ENCODE results near the gene CROCC.

CROCC gene

DNA sequence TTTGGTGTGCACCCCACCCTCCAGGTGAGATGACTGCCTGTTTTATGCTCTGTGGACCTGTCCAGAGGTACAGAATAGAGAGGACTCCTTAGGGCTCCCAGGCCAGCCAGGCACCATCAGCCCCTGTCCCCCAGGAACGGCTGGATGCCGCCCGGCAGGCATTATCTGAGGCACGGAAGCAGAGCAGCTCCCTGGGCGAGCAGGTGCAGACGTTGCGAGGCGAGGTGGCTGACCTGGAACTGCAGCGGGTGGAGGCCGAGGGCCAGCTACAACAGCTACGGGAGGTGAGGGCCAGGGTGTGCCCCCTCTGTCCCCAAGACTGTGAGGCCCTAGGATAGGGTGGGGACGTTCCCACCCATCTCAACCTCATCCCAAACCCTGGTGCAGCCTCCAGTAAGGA is 47.9 kb downstream of the CROCC start:
- no peak for DNase-seq

DNA sequence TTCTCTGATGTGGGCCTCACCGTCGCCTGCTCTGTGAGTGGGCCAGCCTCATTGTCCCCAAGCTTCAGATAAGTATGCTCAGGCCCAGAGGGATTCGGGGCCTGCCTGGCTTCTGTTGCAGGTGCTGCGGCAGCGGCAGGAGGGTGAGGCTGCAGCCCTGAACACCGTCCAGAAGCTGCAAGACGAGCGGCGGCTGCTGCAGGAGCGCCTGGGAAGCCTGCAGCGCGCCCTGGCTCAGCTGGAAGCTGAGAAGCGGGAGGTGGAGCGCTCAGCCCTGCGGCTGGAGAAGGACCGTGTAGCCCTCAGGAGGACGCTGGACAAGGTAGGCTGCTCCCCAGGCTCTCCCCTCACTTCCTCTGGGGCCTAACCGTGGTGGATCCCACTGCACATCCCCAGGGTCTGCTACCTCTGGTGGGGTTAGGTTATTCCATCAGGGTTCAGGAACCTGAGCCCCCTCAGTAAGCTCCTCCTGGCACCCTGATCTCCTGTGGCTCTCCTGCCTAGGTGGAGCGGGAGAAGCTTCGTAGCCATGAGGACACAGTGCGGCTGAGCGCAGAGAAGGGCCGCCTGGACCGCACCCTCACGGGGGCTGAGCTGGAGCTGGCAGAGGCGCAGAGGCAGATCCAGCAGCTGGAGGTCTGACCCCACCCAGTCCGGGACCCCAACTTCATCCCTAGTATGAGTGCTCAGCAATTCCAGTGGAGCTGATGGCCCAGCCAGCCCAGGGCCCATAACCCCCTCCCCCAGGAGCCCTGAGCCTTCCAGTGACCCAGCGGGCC is 48.6 kb downstream of the CROCC start:
- DNase-seq: no peak

DNA sequence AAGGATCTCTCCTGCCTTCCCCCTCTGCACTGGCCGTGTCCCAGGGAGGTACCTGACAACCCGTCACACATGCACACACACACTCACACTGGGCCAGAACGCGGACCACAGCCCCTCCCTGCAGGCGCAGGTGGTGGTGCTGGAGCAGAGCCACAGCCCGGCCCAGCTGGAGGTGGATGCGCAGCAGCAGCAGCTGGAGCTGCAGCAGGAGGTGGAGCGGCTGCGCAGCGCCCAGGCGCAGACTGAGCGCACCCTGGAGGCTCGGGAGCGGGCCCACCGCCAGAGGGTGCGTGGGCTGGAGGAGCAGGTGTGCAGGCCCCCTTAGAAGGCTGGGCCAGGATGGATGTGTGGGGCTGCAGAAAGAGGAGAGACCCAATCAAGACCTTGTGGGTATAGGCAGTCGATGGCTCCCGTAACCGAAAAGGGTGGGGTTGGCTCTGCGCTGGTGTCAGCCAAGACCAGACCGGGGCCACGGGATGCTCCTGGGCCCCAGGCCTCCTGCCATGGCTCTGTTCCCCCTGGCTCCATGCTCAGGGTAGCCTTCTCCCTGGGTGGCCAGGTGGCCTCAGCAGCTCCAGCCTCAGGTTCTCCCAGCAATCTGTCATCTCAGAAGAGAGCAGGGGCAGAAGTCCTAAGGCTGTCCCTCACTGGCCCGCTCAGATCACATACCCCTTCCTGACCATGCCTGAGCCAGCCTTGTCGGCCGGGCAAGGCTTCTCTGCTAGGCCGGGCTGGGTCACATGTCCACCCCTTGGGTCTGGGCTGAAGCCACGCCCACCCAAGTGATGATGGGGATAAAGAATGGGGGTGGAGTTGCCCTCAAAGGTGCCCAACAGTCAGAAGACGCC is 49.8 kb downstream of the CROCC start:
- DNase-seq: no peak

DNA sequence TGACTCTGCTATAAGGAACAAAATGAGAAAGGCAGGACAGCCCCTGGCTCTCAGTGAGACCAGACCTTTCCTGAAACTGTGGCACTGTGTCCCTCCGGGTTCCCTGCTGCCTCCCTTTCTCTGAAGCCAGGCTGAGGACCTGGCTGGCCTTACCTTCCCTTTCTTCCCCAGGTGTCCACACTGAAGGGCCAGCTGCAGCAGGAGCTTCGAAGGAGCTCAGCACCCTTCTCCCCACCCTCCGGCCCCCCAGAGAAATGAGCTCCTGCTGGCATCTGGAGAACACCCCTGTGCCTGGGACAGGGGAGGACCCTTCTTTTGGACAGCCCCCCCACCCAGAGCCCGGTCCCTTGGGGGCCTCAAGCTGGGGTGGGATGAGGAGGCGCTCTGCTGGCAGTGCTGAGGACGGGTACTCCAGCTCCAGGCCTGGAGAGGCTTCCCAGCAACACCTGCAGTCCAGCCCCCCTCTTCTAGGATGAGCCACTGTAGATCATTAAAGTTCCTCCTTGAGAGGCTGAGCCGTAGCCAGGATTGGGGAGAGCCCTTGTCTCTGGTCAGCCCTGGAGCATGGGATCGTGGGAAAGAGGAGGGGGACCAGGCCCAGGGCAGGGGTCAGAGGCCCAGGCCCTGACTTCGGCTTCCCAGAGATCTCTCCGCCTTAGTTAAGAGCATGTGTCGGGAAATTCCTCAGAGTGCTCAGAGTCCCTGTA is 50.6 kb downstream of the CROCC start:
- no peak for DNase-seq

DNA sequence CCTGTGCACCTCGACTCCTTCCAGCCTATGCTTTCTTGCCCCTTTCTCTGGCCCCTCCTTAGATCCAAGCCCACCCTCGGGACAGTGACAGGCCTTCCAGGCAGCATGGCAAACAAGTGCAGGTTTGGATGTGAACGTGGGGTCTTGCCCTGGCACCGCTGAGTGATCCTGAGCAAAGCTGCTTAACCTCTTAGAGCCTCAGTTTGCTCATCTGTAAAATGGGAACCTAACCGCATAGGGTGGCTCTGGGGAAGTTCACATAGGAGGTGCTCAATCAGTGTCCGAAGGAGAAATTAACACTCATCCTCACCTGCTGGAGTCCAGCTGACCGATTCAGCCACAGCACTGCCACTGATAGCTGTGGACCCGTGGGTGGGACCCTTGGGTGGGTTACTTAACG is 51.5 kb downstream of the CROCC start:
- DNase-seq: no peak

DNA sequence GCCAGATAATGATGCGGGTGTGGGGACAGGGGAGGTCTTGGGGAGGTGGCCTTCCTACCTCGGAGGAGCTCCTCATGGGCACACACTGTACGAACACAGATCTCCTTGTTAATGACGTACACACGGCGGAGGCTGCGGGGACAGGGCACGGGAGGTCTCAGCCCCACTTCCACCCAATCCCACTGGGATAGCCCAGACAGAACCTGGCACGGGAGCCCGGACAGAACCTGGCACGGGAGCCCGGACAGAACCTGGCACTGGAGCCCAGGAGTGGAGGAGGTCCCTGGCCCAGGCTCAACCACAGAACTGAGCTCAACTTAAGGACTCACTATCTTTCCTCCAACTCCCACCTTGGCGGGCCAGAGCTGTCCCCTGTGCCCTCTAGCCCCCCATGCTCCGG is 53.5 kb downstream of the CROCC start:
- DNase-seq: no peak

DNA sequence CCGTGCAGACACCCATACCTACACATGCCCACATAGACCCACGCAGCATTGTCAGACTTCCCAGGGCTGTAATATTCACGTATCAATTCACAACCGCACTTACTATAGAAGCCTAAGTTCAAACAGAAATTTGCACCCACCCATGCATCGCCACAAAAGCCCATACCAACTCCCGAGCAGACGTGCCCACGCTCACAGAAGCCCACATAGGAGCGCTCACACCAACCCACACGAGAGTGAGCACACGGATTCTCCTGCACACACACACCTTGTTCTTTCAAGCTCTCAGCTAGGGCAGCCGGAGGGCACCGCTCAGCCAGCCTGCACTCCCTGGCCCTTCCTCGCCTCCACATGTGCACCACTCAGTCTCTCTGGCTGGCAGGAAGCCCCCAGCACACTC is 54.1 kb downstream of the CROCC start:
- DNase-seq: no peak

DNA sequence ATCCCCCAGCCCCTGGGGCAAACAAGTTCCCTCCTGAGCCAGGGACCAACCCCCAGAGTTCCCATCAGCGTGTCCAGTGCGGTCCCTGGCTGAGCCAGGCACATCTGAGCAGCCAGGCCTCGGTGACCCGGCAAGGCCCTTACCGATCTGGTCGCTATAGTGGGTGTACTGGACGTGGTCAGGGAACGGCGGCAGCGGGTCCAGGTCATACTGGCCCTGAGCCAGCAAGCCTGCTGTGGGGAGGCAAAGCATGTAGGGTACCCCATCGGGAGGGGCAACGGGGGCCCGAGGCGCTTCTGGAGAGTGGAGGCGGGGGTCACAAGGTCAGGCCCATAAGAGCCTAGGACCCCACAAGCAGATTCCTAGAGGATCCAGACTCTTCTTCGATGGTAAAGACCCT is 55.2 kb downstream of the CROCC start:
- no peak for DNase-seq

DNA sequence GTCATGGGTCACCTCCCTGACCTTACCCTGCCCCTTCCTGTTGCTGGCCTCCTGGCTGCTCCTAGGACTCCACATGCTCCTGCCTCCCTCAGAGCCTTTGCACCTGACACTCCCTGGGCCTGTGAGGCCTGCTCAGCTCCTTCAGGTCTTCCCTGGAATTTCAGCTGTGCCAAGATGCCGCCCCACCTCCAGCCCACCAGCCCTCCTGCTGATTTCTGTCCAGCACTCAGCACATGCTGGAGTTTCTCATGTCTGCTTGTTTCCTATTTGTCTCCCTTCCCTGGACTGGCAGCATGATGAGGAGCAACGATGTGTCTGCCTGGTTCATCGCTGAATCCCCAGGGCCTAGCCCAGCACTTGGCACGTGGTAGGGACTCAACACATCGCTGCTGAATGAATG is 55.6 kb downstream of the CROCC start:
- no peak for DNase-seq

DNA sequence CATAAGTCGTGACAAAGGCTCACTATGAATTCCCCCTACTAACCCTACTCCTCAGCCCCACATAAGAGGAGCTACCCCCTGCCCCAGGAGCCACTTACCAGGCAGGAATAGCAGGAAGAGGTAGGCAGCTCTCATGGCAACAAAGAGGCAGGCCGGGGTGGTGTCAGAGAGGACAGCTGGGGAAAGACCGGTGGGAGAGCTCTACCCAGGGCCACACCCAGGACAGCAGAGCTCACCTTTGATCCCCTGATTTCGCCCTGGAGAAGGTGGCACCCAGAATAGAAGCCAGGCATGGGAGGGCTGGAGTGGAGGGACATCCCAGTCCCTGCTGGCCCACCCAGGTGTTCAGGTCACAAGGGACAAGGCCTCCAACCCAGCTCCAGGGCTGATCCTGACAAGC is 56.4 kb downstream of the CROCC start:
- DNase-seq: no peak

DNA sequence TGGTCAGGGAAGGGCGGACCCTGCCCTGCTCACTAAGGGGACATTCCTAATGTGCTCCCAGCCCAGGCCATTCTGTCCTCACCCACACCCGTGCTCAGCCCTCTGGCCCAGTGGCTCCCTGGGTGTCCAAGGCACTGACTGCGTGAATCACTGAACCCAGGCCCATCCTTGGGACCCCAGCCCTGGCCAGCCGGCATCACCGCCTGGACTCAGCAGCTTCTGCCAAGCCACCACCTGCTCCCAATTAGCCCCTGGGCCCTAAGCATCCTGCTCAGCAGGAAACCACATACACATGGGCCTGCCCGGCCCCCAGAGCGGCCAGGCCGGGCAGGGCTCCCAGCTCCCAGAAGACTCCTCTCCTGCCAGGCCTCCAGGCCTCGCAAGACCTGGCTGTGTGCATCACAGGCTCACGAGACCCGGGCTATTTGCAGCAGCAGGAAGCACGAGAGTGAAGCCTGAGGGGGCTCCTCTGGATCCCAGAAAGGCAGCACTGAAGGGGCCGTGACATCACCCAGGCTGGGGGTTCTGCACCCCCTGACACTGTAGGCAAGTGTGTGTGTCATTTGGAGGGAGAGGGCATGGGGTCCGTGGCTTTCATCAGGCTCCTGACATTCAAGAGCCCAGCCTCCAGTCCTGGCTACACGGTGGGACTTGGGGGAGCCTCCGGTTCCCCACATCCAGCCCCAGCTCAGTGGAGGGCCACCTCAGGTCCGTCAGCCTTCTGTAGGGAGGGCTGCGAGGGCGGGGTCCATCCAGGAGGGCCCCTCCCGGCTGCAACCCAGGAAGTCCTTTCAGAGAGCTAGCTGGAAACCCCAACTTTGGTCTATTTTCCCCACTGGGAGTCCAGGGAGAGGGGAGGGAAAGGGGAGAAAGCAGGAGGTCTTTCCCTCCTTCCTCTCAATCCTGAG is 57.1 kb downstream of the CROCC start:
- no peak for DNase-seq

DNA sequence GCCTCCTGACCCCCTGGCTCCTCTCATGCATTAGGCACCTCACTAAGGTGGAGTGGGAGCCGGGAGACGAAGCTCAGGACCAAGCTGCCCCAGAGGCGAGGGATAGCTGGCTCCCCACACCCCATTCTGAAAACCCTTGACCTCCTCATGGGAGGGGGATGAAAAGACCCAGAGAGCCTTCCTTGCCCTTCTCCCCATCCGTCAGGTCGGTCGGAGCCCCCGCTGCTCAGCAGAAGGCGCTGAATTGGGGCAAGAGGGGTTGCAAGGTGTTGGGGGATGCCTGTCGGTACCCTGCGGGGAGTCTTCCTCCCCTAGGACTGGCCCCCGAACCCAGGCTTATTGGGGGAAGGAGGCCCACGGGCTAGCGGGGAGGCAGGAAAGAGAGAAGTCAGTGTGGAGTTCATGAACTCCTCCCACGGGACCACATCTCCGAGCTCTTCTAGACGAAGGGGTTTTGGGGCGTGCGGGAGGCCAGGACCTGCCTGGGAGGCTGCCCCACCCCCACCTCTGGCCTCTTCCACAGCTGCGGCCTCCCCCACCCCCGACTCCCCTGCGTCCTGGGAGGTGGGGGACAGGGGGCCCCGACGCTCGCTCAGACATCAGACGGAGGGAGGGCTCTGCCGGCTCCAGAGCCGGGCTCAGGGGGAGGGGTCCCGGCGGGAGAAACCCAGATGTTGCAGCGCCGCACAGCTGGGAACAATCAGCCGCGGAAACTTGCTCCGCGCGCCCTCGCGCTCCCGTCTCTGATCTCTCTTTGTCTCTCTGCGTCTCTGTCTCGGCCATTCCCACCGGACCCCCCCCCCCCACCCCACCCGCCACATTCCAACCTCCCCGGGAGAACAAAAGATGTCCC is 58.0 kb downstream of the CROCC start:
- no peak for DNase-seq

DNA sequence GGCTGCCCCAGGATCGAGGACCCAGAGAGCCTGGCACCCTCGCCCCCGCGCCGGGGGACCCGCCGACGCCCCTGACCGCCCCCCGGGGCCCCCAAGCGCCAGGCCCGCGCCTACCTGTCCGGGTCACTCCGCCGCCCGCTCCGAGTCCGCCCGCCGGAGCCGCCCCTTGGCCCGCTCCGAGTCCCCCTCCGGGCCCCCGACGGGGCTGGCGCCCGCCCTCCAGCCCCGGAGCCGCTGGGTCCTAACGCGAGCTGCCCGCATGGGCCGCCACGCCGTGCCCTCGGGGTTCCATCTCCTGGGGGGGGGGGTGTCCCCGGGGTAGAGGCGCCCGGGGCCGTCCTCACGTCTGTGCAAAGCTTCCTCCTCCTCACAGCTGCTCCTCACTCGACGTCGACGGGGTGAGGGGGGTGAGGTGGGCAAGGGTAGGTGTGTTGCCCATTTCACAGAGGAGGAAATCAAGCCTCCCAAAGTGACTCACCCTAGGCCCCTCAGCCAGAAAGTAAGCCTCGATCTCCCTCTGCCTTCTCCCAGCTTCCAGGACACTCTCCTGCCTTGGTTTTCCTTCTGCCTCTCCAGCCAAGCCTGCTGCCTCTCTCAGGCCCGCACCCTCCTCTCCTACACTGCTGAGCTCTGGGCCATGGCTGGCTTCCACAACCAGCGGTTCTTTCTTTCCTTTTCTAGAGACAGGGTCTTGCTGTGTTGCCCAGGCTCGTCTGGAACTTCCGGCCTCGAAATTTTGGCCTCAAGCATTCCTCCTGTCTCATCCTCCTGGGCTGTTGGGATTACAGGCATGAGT is 58.9 kb downstream of the CROCC start, which contains the start of gene MFAP2:
MFAP2 (minus strand) TSS at position 148 of the 796 bp plus-strand sequence. CDS start 2,347 bp downstream, outside the sequence.
- DNase-seq: no peak

DNA sequence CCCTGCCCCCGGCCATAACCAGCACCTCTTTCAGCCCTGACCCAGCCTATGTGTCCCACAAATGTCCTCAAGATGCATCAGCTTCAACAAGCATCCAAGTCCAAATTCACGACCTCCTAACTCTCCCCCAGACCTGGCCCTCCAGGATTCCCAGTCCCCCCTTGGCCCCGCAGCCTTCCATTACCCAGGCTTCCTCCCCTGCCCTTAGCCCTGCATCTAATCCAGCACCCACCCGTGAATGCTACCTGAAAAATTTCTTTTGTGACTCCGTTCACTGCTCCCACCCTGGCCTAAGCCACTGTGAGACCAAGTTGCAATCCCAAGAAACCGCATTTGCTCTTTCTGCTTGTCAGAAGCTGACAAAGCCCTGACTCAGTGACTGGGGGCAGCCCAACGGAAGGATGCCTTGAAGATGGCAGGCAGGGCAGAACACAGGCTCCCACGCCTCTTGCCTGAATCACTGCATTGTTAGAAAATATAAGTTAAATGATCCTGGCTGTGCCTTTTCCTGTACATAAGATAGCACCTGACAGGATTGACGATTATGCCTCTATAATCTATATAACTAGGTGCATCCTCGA is 59.6 kb downstream of the CROCC start:
- no peak for DNase-seq

DNA sequence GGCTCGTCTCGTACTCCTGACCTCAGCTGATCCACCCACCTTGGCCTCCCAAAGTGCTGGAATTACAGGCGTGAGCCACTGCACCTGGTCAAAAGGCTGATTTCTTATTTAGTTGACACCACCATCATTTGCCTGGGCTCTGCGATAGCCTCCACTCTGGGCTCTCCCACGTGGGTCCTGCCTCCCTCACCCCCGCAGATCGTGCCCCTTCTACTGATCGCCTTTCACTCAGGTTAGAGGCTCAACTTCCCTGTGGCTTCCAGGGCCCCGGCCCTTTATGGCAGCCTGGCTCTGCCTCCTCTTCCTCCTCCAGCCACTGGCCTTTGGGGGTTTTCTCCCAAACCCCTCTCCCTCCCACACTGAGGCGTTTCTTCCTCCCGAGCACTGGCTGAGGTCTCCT is 61.2 kb downstream of the CROCC start:
- DNase-seq: no peak

DNA sequence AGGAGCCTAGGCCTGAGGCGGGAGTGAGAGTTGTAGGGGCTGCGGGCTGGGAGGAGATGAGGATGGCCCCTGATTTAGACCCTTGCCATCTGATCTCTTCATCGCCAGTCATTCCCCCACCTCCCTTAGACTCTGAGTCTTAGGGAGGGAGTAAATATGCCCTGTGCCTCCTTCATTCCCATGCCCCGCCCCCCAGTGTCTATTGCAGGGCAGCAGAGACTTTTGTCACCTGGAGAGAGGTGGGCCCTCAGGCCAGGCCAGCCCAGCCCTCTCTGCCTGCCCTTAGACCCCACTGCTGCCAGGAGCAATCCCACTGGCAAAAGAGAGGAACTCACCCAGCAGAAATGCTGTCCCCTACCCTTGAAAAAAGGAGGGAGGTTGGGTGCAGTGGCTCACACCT is 61.9 kb downstream of the CROCC start:
- no peak for DNase-seq

DNA sequence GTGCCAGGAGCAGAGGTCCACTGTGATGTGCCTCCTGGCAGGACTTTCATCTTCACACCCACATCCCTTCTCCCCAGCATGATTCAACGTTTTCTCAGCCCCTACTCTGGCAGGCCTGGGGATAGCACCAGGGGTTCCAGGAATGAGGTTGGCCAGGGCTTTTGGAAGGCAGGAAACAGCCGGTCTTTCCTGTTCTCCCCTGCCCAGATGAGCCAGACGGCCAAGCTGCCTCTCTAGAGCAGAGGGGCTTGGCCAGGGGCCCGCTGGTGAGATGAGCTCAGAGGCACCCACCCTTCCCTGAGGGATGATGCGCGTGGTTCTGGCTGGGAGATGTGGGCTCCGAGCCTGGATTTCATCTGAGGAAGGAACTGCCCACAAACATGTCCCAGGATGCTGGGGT is 63.0 kb downstream of the CROCC start:
- DNase-seq: no peak

DNA sequence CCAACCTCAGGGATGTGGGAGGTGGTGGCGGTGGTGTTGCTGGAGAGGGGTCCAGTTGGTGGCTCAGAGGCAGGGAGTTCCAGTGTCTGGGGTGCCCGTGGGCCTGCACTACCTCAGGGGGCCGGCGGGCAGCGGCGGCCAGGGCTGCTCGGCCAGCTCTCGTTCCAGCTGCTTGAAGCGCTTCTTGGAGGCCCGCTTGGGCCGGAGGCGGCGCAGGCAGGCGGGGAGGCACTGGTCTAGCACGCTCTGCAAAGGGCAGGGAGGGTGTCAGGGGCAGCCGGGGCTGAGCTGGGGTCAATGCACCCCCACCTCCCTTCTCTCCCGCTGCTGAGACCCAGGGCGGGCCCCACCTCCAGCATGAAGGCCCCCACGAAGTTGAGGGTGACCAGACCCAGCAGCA is 64.4 kb downstream of the CROCC start:
- DNase-seq: no peak

DNA sequence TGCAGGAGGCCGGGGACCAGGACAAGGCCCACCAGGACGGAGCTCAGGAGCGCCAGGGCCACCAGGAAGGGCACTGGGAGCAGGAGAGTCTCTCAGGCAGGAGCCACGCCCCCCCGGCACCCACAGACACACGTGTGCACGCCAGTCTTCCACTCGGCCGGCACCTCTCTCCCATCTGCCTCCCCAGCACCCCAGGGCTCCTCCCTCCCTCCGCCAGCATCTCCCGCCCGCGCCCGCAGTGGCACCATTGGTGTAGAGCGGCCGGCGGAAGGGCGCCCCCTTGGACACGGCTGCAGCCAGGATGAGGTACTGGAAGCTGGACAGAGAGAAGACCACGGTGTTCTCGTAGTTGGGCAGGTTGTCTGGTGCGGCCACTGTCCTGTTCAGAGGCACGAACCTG is 64.8 kb downstream of the CROCC start:
- DNase-seq: no peak

DNA sequence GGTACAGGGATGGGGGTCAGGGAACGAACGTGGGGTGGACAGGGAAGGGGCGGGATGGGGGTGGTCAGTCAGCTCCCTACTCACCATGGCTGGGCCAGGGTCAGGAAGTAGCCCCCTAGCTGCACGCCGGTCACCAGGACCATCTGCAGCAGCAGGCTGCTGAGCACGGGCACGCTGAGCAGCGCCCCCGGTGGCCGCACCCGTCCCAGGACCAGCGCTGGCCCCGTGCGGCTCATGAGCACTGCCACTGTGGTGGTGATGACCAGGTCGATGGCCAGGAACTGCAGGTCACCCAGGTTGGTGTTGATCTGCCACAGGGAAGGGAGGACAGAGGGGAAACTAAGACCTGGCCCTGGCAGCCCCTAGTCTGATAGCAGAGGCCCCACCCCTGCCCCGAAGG is 65.2 kb downstream of the CROCC start:
- no peak for DNase-seq

All from CD4-positive, alpha-beta T cell treated with Interferon gamma for 1 hour (primary cell).